ENCODE results near the gene ZNF536. TPM values are rescaled to one million over a fixed set of nuclear protein-coding genes. Genes with fewer than 3 reads are reported as not detected.

Gene ZNF536
- total RNA-seq, 1 experiment from 2014 or later = not detected

GRCh38 chr19:30453743-30454142, 81.6 kb downstream of the ZNF536 start:
- H3K4me2 ChIP-seq (ENCODE audit: low read length) = no peak overlapping the region
- no peak overlapping the region for H2AFZ ChIP-seq (ENCODE audit: low read length)
- CTCF ChIA-PET = no interaction called here
- H3K9ac ChIP-seq (ENCODE audit: low read length) = no peak overlapping the region
- no peaks in the 10 kb centered on the region for H3K79me2 ChIP-seq (ENCODE audit: low read length)
- H3K9me2 ChIP-seq (replicated peaks; ENCODE audit: low read length) = no peaks in the 10 kb centered on the region
- DNase-seq (no peak), ATAC-seq (no peak)
- no peak overlapping the region for H3K27ac ChIP-seq (ENCODE audit: low read length)
- H4K20me1 ChIP-seq (ENCODE audit: low read length) = no peaks in the 10 kb centered on the region
- no peaks in the 10 kb centered on the region for H3K36me3 ChIP-seq (ENCODE audit: low read depth, low read length)
- H3K4me3 ChIP-seq (ENCODE audit: low read length) = no peak overlapping the region
- H3F3A ChIP-seq (ENCODE audit: low read length, unreplicated experiment) = no peaks in the 10 kb centered on the region
- intact Hi-C loops (cut with micrococcal nuclease) = no loop called here
- BruUV-seq (replicated peaks) = no TSS peak
- H3K9me3 ChIP-seq (ENCODE audit: low read length) = no peaks in the 10 kb centered on the region
- no peaks in the 10 kb centered on the region for H3K4me1 ChIP-seq (ENCODE audit: insufficient read depth, low read length)
- TF ChIP-seq CTCF (conservative IDR thresholded peaks at IDR 0.05; ENCODE audit: low read depth, low read length) = no peak
- no peak for TF ChIP-seq EZH2 (IDR thresholded peaks at IDR 0.05; ENCODE audit: low read length, unreplicated experiment)
- TF ChIP-seq EZH2phosphoT487 (IDR thresholded peaks at IDR 0.05; ENCODE audit: borderline replicate concordance, low read length) = no peak
- peaks cover 28% of the 10 kb centered on the region for H3K27me3 ChIP-seq (ENCODE audit: low read length)
- POLR2A ChIA-PET (ENCODE audit: unreplicated experiment) = no interaction called here

- Histone ChIP-seq H3K4me3 (ENCODE audit: low read length) (no peak overlapping the region), H3K9me3 (ENCODE audit: low read length) (no peaks in the 10 kb centered on the region), H3K4me2 (ENCODE audit: low read length) (no peak overlapping the region), H3K27ac (ENCODE audit: low read length) (no peak overlapping the region), H3K27me3 (ENCODE audit: low read length) (peaks cover 17% of the 10 kb centered on the region), H3K9me2 (replicated peaks; ENCODE audit: low read length) (no peaks in the 10 kb centered on the region), H3F3A (ENCODE audit: low read length, unreplicated experiment) (no peaks in the 10 kb centered on the region), H4K20me1 (ENCODE audit: low read length) (no peaks in the 10 kb centered on the region), H3K4me1 (ENCODE audit: insufficient read depth, low read length) (no peaks in the 10 kb centered on the region), H3K9ac (ENCODE audit: low read length) (no peak overlapping the region), H3K36me3 (ENCODE audit: low read depth, low read length) (no peaks in the 10 kb centered on the region), H2AFZ (ENCODE audit: low read length) (no peak overlapping the region), H3K79me2 (ENCODE audit: low read length) (no peaks in the 10 kb centered on the region)
- TF ChIP-seq EZH2phosphoT487 (IDR thresholded peaks at IDR 0.05; ENCODE audit: borderline replicate concordance, low read length) (no peak), CTCF (conservative IDR thresholded peaks at IDR 0.05; ENCODE audit: low read depth, low read length) (no peak), EZH2 (IDR thresholded peaks at IDR 0.05; ENCODE audit: low read length, unreplicated experiment) (no peak)
- no peak for DNase-seq
- intact Hi-C loops (cut with micrococcal nuclease) = no loop called here
- no TSS peak for BruUV-seq (replicated peaks)
- ATAC-seq = no peak
- ChIA-PET CTCF (no interaction called here), POLR2A (ENCODE audit: unreplicated experiment) (no interaction called here)
Measured at GRCh38 chr19:30455881-30456280, 83.7 kb downstream of the ZNF536 start.

GRCh38 chr19:30457484-30457883, 85.3 kb downstream of the ZNF536 start:
- Histone ChIP-seq H3K9me2 (replicated peaks; ENCODE audit: low read length) (no peaks in the 10 kb centered on the region), H3K27ac (ENCODE audit: low read length) (no peak overlapping the region), H3K9ac (ENCODE audit: low read length) (no peak overlapping the region), H3K4me3 (ENCODE audit: low read length) (no peak overlapping the region), H3K36me3 (ENCODE audit: low read depth, low read length) (no peaks in the 10 kb centered on the region), H3K4me1 (ENCODE audit: insufficient read depth, low read length) (no peaks in the 10 kb centered on the region), H3K79me2 (ENCODE audit: low read length) (no peaks in the 10 kb centered on the region), H2AFZ (ENCODE audit: low read length) (no peak overlapping the region), H3K27me3 (ENCODE audit: low read length) (0 out of 2 replicates have a peak, but pooled peaks cover 2% of the 10 kb centered on the region), H3K4me2 (ENCODE audit: low read length) (no peak overlapping the region), H3K9me3 (ENCODE audit: low read length) (no peaks in the 10 kb centered on the region), H4K20me1 (ENCODE audit: low read length) (no peaks in the 10 kb centered on the region), H3F3A (ENCODE audit: low read length, unreplicated experiment) (no peaks in the 10 kb centered on the region)
- intact Hi-C loops (cut with micrococcal nuclease) = no loop called here
- ATAC-seq = no peak
- no TSS peak for BruUV-seq (replicated peaks)
- no peak for DNase-seq
- ChIA-PET POLR2A (ENCODE audit: unreplicated experiment) (no interaction called here), CTCF (no interaction called here)
- TF ChIP-seq EZH2phosphoT487 (IDR thresholded peaks at IDR 0.05; ENCODE audit: borderline replicate concordance, low read length) (no peak), CTCF (conservative IDR thresholded peaks at IDR 0.05; ENCODE audit: low read depth, low read length) (no peak), EZH2 (IDR thresholded peaks at IDR 0.05; ENCODE audit: low read length, unreplicated experiment) (no peak)
